Hepatocyte (in vitro differentiated cells): ENCODE measurements around the gene FBXO48. TPM values are rescaled to one million over a fixed set of nuclear protein-coding genes. Genes with fewer than 3 reads are reported as not detected.

Source experiments
- DNase-seq: peaks from one replicate; pipeline ENCODE4 v3.0.0-alpha.2; 2016; ENCODE audit warnings: low spot score
- H2AFZ ChIP-seq: fragments of 200-600 bp; sonication (generic); 2 replicates; pipeline ENCODE4 v1.6.0; 2016; ENCODE audit warnings: antibody characterized with exemption, mild to moderate bottlenecking
- H3K27ac ChIP-seq: fragments of 200-600 bp; sonication (generic); 2 replicates; pipeline ENCODE4 v1.5.1; 2016; ENCODE audit warnings: mild to moderate bottlenecking
- H3K27me3 ChIP-seq: fragments of 200-600 bp; sonication (generic); 2 replicates; pipeline ENCODE4 v1.6.1; 2016
- H3K36me3 ChIP-seq: fragments of 200-600 bp; sonication (generic); replicated peaks from 2 replicates; pipeline ENCODE4 v1.5.1; 2016; ENCODE audit warnings: low read depth; ENCODE audit not compliant: insufficient read depth
- H3K4me1 ChIP-seq: fragments of 200-600 bp; sonication (generic); 2 replicates; pipeline ENCODE4 v1.5.1; 2016; ENCODE audit warnings: mild to moderate bottlenecking, moderate library complexity; ENCODE audit not compliant: insufficient read depth
- H3K4me2 ChIP-seq: fragments of 200-600 bp; sonication (generic); 2 replicates; pipeline ENCODE4 v1.6.0; 2016
- H3K4me3 ChIP-seq: fragments of 200-600 bp; sonication (generic); 2 replicates; pipeline ENCODE4 v1.5.1; 2016; ENCODE audit warnings: mild to moderate bottlenecking
- H3K79me2 ChIP-seq: fragments of 200-600 bp; sonication (generic); 2 replicates; pipeline ENCODE4 v1.6.0; 2017; ENCODE audit warnings: mild to moderate bottlenecking
- H3K9me2 ChIP-seq: fragments of 200-600 bp; sonication (generic); replicated peaks from 2 replicates; pipeline ENCODE4 v1.6.0; 2017; ENCODE audit warnings: mild to moderate bottlenecking; ENCODE audit not compliant: insufficient read depth
- H3K9me3 ChIP-seq: fragments of 200-600 bp; sonication (generic); 2 replicates; pipeline ENCODE4 v1.5.1; 2016; ENCODE audit warnings: low read depth, mild to moderate bottlenecking
- H4K20me1 ChIP-seq: fragments of 200-600 bp; sonication (generic); 2 replicates; pipeline ENCODE4 v1.6.0; 2016; ENCODE audit warnings: mild to moderate bottlenecking; ENCODE audit not compliant: insufficient read depth, poor library complexity, severe bottlenecking
- EZH2 ChIP-seq: fragments of 200-600 bp; sonication (generic); IDR thresholded peaks from 2 replicates; pipeline ENCODE4 v1.6.1; 2016; ENCODE audit warnings: antibody characterized with exemption, mild to moderate bottlenecking, borderline replicate concordance
- EZH2phosphoT487 ChIP-seq: fragments of 200-600 bp; sonication (generic); IDR thresholded peaks from one replicate; pipeline ENCODE4 v1.6.1; 2018; ENCODE audit warnings: antibody characterized with exemption, mild to moderate bottlenecking, low read depth, moderate library complexity; ENCODE audit not compliant: unreplicated experiment, severe bottlenecking
- WGBS: methylation state at CpG from one replicate; pipeline ENCODE4 v1.1.6; 2016; ENCODE audit warnings: low lambda C conversion rate; ENCODE audit errors: missing lambda C conversion rate; 5-methylcytosine and 5-hydroxymethylcytosine counted together
- polyA plus RNA-seq: library from polyadenylated mRNA; unstranded; fragments of >200 nt; fragmentation: Nextera tagmentation; extraction: Ambion mirVana; gene quantifications from 2 replicates; pipeline ENCODE4 v1.2.1, GENCODE V29; 2016
- total RNA-seq: library from RNA; depleted of rRNA; stranded (reverse); fragments of >200 nt; gene quantifications from 2 replicates; pipeline ENCODE4 v1.2.3, GENCODE V29; 2014
- TF ChIP-seq, protein P1 (sequence below): fragments of 200-600 bp; sonication (generic); IDR thresholded peaks from 2 replicates; pipeline ENCODE4 v1.5.1; 2016; ENCODE audit warnings: antibody characterized with exemption, mild to moderate bottlenecking; ENCODE audit not compliant: poor library complexity

The FBXO48 gene
- total and polyA plus RNA-seq, 2 experiments from 2014 or later: 0.36 to 0.83 TPM

DNA sequence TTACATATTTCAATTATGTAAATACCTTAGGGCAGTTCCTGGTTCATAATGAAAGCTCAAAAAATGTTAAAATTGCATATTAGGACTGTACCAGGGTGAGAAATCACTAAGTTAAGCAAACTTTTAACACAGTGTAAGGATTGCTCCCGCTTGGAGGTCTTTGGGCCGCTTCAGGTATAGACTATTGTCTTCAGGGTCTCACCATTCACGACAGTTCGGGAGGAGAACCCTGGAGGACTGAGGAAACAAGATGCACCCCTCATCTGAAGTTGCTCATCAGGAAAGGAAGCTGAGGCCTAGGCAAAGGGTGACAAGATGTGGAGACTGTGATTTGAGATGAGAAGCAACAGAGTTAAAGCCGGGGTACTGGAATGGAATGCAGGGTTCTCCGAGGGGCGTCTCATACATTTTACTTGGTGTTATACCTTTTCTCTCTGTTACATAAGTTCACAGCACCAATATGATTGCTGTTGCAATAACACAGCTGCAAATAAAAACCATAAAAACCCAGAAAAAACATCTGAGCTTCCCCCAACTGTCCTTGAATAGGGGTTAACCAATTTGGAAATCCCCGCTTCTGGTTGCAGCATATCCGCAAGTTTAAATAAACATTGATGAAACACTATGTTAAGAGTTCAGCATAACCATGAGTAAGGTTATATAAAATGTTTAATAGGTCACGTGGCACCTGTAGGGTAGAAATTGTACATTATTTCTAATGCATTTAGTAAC is 40.1 kb downstream of the FBXO48 start:
- H3K4me2 ChIP-seq: no peak overlapping the region
- no peaks in the 10 kb centered on the region for H3K9me3 ChIP-seq
- no peak for TF ChIP-seq EZH2
- TF ChIP-seq, protein P1, sequence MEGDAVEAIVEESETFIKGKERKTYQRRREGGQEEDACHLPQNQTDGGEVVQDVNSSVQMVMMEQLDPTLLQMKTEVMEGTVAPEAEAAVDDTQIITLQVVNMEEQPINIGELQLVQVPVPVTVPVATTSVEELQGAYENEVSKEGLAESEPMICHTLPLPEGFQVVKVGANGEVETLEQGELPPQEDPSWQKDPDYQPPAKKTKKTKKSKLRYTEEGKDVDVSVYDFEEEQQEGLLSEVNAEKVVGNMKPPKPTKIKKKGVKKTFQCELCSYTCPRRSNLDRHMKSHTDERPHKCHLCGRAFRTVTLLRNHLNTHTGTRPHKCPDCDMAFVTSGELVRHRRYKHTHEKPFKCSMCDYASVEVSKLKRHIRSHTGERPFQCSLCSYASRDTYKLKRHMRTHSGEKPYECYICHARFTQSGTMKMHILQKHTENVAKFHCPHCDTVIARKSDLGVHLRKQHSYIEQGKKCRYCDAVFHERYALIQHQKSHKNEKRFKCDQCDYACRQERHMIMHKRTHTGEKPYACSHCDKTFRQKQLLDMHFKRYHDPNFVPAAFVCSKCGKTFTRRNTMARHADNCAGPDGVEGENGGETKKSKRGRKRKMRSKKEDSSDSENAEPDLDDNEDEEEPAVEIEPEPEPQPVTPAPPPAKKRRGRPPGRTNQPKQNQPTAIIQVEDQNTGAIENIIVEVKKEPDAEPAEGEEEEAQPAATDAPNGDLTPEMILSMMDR: no peak
- no peak for TF ChIP-seq EZH2phosphoT487
- no peaks in the 10 kb centered on the region for H3K4me1 ChIP-seq
- H3K4me3 ChIP-seq: no peak overlapping the region
- no peak for DNase-seq
- WGBS: 91% methylated on average over 10 of the region's 10 CpGs
- H3K36me3 ChIP-seq: no peaks in the 10 kb centered on the region
- no peaks in the 10 kb centered on the region for H3K9me2 ChIP-seq
- H3K79me2 ChIP-seq: no peaks in the 10 kb centered on the region
- H3K27ac ChIP-seq: no peak overlapping the region
- no peak overlapping the region for H2AFZ ChIP-seq
- no peaks in the 10 kb centered on the region for H4K20me1 ChIP-seq
- peaks cover 6% of the 10 kb centered on the region for H3K27me3 ChIP-seq

- Histone ChIP-seq H3K9me3 (no peaks in the 10 kb centered on the region), H3K4me1 (no peaks in the 10 kb centered on the region), H3K4me3 (no peak overlapping the region), H3K79me2 (no peaks in the 10 kb centered on the region), H3K4me2 (no peak overlapping the region), H3K27ac (no peak overlapping the region), H3K27me3 (peaks cover 6% of the 10 kb centered on the region), H3K36me3 (no peaks in the 10 kb centered on the region), H4K20me1 (no peaks in the 10 kb centered on the region), H3K9me2 (no peaks in the 10 kb centered on the region), H2AFZ (no peak overlapping the region)
- TF ChIP-seq EZH2 (no peak), EZH2phosphoT487 (no peak)
- TF ChIP-seq, protein P1: no peak
- no peak for DNase-seq
- 97% methylated on average over 1 of the region's 1 CpG for WGBS
Measured at GRCh38 chr2:68426446-68426845, 40.6 kb downstream of the FBXO48 start.

DNA sequence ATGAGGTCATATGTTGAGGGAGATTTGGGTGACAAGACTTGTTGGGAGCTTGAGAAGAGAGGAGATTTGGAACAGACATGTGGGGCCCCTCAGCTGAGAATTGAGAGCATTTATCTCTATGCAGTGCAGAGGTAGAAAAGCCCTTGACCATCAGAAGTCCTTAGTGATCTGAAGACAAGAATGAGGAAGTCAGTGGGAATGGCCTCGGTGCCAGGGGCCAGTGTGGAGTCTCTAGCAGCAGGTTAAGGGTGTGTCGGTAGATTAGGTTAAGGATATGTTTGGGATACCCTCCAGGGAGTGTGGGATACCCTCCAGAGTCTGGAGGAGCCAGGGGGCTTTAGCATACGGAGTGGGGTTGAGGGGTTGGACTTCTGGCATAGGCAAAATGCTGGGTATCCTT is 41.6 kb downstream of the FBXO48 start:
- no peak overlapping the region for H2AFZ ChIP-seq
- H3K27ac ChIP-seq: no peak overlapping the region
- H3K27me3 ChIP-seq: peaks cover 6% of the 10 kb centered on the region
- DNase-seq: no peak
- H4K20me1 ChIP-seq: no peaks in the 10 kb centered on the region
- H3K36me3 ChIP-seq: no peaks in the 10 kb centered on the region
- no peaks in the 10 kb centered on the region for H3K9me2 ChIP-seq
- H3K4me1 ChIP-seq: no peaks in the 10 kb centered on the region
- H3K79me2 ChIP-seq: no peaks in the 10 kb centered on the region
- no peak overlapping the region for H3K4me2 ChIP-seq
- H3K9me3 ChIP-seq: no peaks in the 10 kb centered on the region
- H3K4me3 ChIP-seq: no peak overlapping the region
- WGBS: 91% methylated on average over 3 of the region's 3 CpGs
- TF ChIP-seq EZH2 (no peak), EZH2phosphoT487 (no peak)
- TF ChIP-seq, protein P1: no peak
